ENCODE measurements around the gene MGLL.
A peak's percentile ranks its signal among the peaks of the same experiment; 100 is the strongest.

MGLL gene

DNA sequence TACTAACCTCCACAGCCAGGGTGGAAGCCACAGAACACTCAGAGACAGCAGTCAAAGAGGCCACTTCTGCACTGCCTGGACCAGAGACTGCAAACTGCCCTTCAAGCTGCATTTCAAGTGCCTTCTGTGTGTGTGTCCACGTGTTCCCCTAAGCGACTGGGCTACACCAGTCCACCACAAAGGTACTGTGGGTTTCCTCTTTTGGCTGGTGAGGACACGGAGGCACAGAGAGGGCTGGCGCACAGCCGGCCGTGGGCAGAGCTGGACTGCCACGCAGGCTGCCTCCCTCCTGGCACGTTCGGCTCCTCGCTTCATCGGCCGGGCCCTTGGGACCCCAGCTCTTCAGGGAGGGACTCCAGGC is 60.9 kb downstream of the MGLL start:
- peak overlapping the region; percentile 32 for H3K9ac ChIP-seq (ENCODE audit: low read length)
- no peaks in the 10 kb centered on the region for H3K9me2 ChIP-seq (replicated peaks; ENCODE audit: insufficient read depth, low read length)
- peak overlapping the region; percentile 29 for H3K27ac ChIP-seq (ENCODE audit: low read depth, low read length)
- no peaks in the 10 kb centered on the region for H3K36me3 ChIP-seq (ENCODE audit: low read length)
- H3K27me3 ChIP-seq (ENCODE audit: low read length), result no peaks in the 10 kb centered on the region
- no peaks in the 10 kb centered on the region for H3K9me3 ChIP-seq (ENCODE audit: insufficient read depth, low read length)
- no peaks in the 10 kb centered on the region for H3F3A ChIP-seq (ENCODE audit: insufficient read depth)
- H2AFZ ChIP-seq (ENCODE audit: low read depth, low read length, severe bottlenecking), result peak overlapping the region; percentile 29
- H3K4me3 ChIP-seq (ENCODE audit: insufficient read depth, low read length, poor library complexity, severe bottlenecking), result no peak overlapping the region
- no peaks in the 10 kb centered on the region for H3K79me2 ChIP-seq (ENCODE audit: insufficient read depth, low read length)
- H4K20me1 ChIP-seq (ENCODE audit: low read depth, low read length), result no peaks in the 10 kb centered on the region
- H3K4me2 ChIP-seq (ENCODE audit: low read depth, low read length, poor library complexity, severe bottlenecking), result peak overlapping the region; percentile 37
- TF ChIP-seq, protein P1, sequence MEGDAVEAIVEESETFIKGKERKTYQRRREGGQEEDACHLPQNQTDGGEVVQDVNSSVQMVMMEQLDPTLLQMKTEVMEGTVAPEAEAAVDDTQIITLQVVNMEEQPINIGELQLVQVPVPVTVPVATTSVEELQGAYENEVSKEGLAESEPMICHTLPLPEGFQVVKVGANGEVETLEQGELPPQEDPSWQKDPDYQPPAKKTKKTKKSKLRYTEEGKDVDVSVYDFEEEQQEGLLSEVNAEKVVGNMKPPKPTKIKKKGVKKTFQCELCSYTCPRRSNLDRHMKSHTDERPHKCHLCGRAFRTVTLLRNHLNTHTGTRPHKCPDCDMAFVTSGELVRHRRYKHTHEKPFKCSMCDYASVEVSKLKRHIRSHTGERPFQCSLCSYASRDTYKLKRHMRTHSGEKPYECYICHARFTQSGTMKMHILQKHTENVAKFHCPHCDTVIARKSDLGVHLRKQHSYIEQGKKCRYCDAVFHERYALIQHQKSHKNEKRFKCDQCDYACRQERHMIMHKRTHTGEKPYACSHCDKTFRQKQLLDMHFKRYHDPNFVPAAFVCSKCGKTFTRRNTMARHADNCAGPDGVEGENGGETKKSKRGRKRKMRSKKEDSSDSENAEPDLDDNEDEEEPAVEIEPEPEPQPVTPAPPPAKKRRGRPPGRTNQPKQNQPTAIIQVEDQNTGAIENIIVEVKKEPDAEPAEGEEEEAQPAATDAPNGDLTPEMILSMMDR (IDR thresholded peaks at IDR 0.05; ENCODE audit: insufficient read depth, low read length, poor library complexity, severe bottlenecking), result no peak

DNA sequence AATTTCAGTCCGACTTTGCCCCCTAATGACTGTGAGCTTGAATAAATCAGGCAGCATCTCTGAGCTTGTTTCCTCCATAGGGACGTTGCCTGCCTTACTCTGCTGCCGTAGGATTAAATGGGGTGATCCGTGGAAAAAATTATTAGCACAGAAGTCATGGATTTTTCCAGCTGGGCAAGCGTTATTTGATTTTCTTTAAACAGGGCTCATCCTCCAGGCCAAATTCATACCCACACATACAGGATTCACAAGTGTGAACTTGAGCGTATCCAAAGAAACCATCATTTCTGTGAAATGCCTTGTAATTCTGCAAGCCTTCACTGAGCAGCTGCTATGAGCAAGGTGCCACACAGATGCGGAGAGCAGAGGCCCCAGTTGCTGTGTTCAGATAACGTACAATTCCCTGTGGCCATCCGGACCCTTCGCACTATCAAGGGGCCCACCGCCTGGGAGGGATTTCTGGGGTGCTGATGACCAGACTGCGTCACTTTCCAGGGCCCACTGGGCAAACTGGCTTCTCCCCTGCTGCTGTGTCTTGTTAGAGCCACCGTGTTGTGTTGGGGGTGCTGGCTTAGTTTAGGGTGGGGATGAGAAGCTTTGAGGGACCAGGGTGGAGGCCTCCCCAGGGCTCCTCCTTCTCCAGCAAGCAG is 61.4 kb downstream of the MGLL start:
- H4K20me1 ChIP-seq (ENCODE audit: low read depth, low read length), result no peaks in the 10 kb centered on the region
- no peak overlapping the region for H3K4me3 ChIP-seq (ENCODE audit: insufficient read depth, low read length, poor library complexity, severe bottlenecking)
- H3K79me2 ChIP-seq (ENCODE audit: insufficient read depth, low read length), result no peaks in the 10 kb centered on the region
- peak overlapping the region; percentile 29 for H2AFZ ChIP-seq (ENCODE audit: low read depth, low read length, severe bottlenecking)
- H3F3A ChIP-seq (ENCODE audit: insufficient read depth), result no peaks in the 10 kb centered on the region
- no peaks in the 10 kb centered on the region for H3K36me3 ChIP-seq (ENCODE audit: low read length)
- H3K27ac ChIP-seq (ENCODE audit: low read depth, low read length), result peak overlapping the region; percentile 29; the same call in 1 of the 2 replicates
- peak overlapping the region; percentile 32; the same call in 1 of the 2 replicates for H3K9ac ChIP-seq (ENCODE audit: low read length)
- no peaks in the 10 kb centered on the region for H3K9me3 ChIP-seq (ENCODE audit: insufficient read depth, low read length)
- no peaks in the 10 kb centered on the region for H3K27me3 ChIP-seq (ENCODE audit: low read length)
- H3K9me2 ChIP-seq (replicated peaks; ENCODE audit: insufficient read depth, low read length), result no peaks in the 10 kb centered on the region
- no peak overlapping the region for H3K4me2 ChIP-seq (ENCODE audit: low read depth, low read length, poor library complexity, severe bottlenecking)
- no peak for TF ChIP-seq EZH2phosphoT487 (conservative IDR thresholded peaks at IDR 0.05; ENCODE audit: low read length)
- TF ChIP-seq, protein P1 (IDR thresholded peaks at IDR 0.05; ENCODE audit: insufficient read depth, low read length, poor library complexity, severe bottlenecking), result no peak

DNA sequence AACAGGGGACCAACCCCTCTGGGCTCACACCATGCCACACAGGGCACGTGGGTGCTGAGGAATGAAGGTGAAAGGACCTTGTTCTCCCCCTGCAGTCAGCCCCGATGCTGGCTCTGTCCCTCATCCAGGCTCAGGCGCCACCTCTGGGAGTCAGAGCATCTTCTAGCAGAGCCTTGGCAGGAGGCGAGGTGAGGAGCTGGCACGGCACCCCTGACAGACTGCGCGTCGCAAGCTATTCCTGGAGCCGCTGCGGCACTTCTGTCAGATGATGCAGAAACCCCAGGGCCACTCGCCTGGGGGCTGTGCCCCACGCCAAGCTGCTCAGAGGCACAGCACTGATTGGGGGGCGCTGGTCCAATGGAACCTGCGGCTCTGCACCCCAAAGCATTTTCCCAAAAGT is 62.0 kb downstream of the MGLL start:
- H2AFZ ChIP-seq (ENCODE audit: low read depth, low read length, severe bottlenecking), result no peak overlapping the region
- no peak overlapping the region for H3K4me2 ChIP-seq (ENCODE audit: low read depth, low read length, poor library complexity, severe bottlenecking)
- H3K27ac ChIP-seq (ENCODE audit: low read depth, low read length), result no peak overlapping the region
- no peaks in the 10 kb centered on the region for H3K79me2 ChIP-seq (ENCODE audit: insufficient read depth, low read length)
- TF ChIP-seq EZH2phosphoT487 (conservative IDR thresholded peaks at IDR 0.05; ENCODE audit: low read length), result no peak
- TF ChIP-seq, protein P1 (IDR thresholded peaks at IDR 0.05; ENCODE audit: insufficient read depth, low read length, poor library complexity, severe bottlenecking), result no peak
- H3K27me3 ChIP-seq (ENCODE audit: low read length), result no peaks in the 10 kb centered on the region
- no peaks in the 10 kb centered on the region for H3K9me3 ChIP-seq (ENCODE audit: insufficient read depth, low read length)
- H3K9me2 ChIP-seq (replicated peaks; ENCODE audit: insufficient read depth, low read length), result no peaks in the 10 kb centered on the region
- H3K4me3 ChIP-seq (ENCODE audit: insufficient read depth, low read length, poor library complexity, severe bottlenecking), result no peak overlapping the region
- no peaks in the 10 kb centered on the region for H3F3A ChIP-seq (ENCODE audit: insufficient read depth)
- no peak overlapping the region for H3K9ac ChIP-seq (ENCODE audit: low read length)
- H3K36me3 ChIP-seq (ENCODE audit: low read length), result no peaks in the 10 kb centered on the region
- H4K20me1 ChIP-seq (ENCODE audit: low read depth, low read length), result no peaks in the 10 kb centered on the region
